NCI-H146 treated with DMSO at 0.1 percent for 48 hours (cell line): ENCODE measurements around the gene GAREM1.
A peak's percentile ranks its signal among the peaks of the same experiment; 100 is the strongest.
"Not testable (repeated sequence)": the region's sequence is repeated elsewhere in the genome, so short reads cannot be mapped to it uniquely, and the experiment has no call there.

ENCODE experiments used
- DNase-seq: peaks from one replicate; lab custom pipeline; 2025; ENCODE audit not compliant: unreplicated experiment; lab: John Stamatoyannopoulos, UW

Gene GAREM1

GRCh38 chr18:32470714-32471633, at the start of gene GAREM1:
TSS of gene GAREM1 (minus strand) at chr18:32470882. CDS start at chr18:32470428, 454 bp downstream.
- DNase-seq: peak; percentile 98

GRCh38 chr18:32511147-32511546, 40.5 kb upstream of the GAREM1 start:
- DNase-seq: no peak

GRCh38 chr18:32509111-32509510, 38.4 kb upstream of the GAREM1 start:
- no peak for DNase-seq

DNA sequence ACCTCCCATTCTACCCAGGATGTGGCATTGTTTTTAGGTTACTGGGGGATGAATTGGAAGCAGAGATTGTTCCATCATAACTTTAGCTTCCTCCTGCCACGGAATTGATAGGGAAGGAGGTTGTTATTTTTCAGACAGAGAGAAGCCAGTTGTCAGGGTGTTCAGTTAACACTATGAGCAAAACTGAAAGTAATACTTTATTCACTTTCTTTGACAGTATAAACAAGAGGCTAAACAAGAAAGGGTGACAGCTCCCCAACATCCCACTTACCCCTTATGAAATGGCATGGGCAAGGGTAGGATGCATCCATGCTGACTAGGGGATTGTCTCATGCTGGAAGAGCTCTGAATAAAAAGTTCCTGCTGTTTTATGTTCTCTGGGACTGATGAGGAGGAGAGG, 36.4 kb upstream of the GAREM1 start:
- DNase-seq: no peak

- no peak for DNase-seq
Observed at GRCh38 chr18:32502014-32502413, 31.3 kb upstream of the GAREM1 start.

GRCh38 chr18:32501242-32501641, 30.6 kb upstream of the GAREM1 start:
- DNase-seq: not testable (repeated sequence)

DNA sequence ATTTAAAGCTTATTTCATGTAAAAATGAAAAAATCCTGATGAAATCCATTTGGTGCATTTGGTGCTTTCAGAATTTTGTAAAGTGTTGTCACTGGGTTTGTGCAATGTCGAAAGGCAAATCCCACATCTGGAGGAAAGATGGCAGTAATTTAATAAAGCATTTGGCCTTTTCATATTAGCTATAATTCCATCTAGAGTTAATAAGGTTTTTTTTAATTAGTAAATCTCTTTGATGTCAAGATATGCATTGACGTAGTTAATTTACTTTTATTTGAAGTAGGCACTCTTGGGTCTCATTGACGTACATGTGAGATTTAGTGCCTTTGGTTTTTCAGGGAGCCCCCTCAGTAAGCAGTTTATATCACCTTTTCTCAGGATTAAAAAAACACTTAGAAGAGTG, 12.3 kb upstream of the GAREM1 start:
- DNase-seq: no peak

GRCh38 chr18:32482117-32482516, 11.4 kb upstream of the GAREM1 start:
- no peak for DNase-seq

- DNase-seq: no peak
Observed at GRCh38 chr18:32480581-32480980, 9.9 kb upstream of the GAREM1 start.

DNA sequence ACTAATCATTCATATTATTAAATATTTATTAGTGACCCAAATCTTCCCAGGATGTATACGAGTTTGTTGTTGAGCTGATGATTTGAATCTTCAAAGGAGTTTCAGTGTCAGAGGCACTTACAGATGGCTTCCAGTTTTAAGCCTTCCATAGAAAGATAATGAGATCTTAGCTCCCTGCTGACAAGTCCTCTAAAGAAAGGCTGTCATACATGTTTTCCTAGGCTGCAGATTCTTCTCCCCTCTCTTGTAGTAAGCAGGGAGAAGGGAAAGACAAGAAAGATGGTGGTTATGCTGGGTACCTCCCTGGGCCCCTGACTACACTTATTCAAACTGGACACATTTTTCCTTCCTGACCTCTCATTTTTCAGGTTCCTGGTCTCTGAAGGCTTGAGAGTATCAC, 8.1 kb upstream of the GAREM1 start:
- DNase-seq: no peak

DNA sequence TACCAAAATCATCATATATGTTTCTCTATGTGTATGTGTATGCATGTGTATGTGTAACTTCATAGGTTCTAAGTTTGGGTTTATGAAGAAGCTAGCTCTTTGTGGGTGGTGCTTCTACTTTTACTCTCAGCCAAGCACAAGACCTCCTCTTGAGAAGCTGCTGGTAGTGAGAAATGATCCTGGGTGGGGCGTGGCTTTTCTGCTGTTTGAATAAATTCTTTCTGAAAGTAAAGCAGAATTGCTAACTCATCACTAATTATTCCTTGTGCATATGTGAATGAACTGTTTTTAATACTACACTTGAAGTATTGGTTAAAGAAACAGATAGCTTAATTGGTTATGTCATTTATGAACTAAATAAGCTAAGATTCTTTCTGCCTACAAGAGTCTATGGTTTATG, 7.6 kb upstream of the GAREM1 start:
- no peak for DNase-seq

DNA sequence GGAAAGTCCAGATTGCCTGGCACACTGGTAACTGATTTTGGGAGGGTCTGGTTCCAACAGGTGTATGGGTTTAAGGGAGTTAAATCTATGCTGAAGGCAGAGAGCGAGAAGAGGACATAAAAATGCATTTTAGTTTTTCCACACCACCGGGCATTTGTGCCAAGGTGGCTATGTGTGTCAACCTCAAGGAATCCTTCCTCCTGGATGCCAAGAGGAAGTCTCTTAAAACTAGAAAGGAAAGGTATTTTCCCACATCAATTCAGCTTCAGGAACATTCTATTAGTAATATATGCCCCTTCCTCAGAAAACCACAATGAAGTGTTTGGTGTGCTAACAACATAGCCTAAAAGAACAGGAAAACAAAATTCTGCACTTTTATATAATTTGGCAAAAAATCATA, 5.4 kb upstream of the GAREM1 start:
- DNase-seq: no peak

- not testable (repeated sequence) for DNase-seq
Observed at GRCh38 chr18:32475069-32475468, 4.4 kb upstream of the GAREM1 start.

DNA sequence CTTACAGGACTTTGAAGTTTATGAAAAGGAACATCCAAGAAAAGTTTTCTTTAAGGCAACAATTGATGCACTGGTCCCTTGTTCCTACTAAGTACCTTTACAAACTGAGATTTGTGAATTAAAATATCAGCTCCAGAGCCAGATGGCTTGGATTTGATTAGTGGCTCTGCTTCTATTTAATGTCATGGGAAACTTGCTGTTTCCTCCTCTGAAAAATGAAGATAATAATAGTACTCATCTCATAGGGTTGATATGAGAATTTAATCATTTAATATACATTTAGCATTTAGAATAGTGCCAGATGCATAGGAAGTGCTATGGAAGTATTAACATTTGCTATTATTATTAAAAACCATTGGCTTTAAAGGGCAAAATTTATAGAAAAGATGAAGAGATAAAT, 2.6 kb upstream of the GAREM1 start:
- DNase-seq: no peak

DNA sequence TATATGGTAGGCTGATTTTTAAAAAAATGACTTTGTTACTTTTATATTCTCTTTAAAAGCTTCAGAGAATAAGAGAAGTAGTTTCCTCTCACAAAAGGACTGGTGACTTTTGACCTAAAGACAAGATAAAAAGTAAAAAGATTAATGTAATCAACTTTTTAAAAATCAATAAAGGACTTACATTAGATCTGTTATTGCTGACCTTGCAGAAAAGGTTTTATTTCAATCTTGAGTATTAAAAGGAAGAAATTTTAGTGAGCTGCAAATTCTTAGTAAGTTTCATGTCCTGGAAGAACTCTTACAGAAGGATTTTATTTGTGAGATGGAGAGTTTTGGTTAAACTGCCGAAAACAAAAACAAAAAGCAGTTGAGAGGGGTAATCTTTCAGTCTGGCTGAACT, 2.2 kb upstream of the GAREM1 start:
- DNase-seq: no peak

GRCh38 chr18:32470460-32470713, 295 bp downstream of the GAREM1 start:
- DNase-seq: no peak

DNA sequence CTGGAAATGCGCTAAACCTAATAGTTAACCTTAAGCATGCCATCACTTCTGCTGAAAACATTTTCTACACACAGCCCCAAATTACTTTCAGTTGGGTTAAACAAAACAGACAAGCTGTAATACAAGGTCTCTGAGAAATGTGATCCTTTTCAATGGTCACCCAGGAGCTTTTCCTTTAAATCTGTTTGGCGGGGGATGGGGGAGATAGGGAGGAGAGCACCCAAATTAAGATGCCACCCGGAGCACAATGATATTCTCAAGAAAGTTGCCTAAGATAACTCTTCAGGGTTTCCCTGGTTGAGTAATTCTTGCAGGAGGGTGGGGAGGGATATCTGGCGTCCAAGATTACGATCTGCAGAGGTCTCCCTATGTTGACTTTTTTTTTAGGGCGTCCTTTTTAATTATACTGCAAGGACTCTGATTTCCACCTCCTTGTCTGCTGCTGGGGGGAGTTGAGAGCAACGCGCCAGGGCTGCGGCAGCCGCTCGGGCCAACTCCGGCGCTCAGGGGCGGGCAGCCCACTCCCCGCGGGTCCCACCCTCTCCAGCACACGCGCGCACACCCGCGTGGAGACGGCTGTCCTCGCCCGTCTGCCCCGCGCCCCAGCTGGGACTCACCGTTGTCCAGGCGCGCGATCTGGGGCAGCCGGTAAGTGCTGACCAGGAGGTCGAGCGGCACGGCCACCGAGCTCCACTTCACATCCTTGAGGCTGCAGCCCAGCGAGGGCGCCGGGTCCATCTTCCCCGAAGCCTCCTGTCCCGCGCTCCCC, 807 bp downstream of the GAREM1 start:
- no peak for DNase-seq

GRCh38 chr18:32469190-32469651, 1.5 kb downstream of the GAREM1 start:
- DNase-seq: peak; percentile 52

DNA sequence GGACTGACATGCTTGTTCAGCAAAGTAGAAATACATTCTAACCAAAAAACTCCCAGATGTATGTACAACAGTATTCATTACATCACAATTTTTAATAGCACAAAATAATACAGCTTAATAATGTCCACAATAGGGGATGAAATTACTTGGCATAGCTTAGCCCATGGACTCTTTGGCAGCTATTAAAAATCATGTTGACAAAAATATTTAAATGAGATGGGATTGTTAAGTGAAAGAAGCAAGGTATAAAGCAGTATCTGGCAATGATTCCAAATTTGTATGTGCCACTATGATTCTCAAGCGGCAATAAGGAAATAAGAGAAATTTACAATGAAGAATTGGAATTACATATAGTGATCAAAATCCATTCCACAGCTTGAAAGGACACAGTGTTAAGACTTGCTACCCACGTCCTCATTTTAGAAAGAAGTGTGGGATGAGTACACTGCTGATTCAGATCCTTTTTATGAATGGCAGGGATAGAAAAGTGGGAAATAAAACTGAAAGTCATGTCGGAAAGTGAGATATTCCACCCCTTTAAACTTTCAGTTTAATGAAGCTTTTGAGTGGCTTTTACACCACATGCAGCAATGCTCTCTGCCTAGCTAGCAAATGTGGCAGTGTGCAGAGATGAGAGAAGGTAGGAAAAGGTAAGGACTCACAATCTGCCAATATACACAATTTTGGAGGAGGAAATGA, 2.4 kb downstream of the GAREM1 start:
- no peak for DNase-seq

DNA sequence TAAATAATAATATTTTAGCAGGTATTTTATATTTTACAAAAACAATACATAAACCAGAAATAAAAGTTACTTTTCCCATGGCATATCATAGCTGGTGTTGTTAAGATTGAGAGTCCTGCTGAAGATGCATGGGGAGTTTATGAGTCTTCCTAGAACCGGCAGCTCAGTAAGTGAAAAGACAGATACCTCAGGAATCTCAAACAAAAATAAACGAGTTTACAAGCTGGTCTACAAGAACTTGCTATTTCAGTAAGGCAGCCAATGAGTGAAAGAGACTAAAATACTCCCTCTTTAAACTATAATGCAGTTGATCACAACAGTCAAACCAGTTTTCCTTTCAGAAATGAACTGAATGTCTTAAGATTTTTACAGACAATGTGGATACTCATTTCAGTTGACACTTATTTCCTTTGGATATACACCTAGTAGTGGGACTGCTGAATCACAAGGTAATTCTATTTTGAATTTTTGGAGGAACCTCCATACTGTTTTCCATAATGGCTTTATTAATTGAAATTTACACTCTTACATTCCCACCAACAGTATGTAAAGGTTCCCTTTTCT, 8.9 kb downstream of the GAREM1 start:
- no peak for DNase-seq

DNA sequence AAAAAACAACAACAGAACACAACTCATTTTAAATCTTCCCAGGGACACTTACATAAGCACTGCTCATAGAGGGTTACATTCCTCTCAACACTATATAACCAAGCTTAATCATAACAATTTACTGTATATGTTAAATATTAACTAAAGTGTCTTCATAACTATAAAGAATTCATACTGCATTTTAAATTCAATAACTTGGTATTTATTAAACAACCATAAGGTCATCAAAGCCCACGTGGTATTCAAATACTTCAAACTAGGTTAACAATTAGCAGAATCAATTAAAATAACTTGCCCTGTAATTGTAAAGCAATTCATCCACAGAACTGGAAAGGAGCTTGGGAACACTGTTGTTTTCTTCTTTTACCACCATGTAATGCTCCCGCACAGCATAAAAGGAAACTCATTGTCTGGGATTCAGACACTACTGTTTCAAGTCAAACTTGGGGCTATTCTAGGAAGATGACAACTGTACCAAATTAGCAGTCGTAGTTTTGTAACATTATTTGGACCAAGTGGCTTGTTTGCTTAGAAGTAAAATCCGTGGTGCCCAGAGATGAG, 10.4 kb downstream of the GAREM1 start:
- no peak for DNase-seq
